Gastrocnemius medialis (tissue), 4 donors: ENCODE data around the gene THSD7B. TPM values are rescaled to one million over a fixed set of nuclear protein-coding genes. Genes with fewer than 3 reads are reported as not detected.

Experiments used
- ATAC-seq, 2 donors: fragments of 150-250 bp; one replicate each; pipeline ENCODE4 v1.9.1; 2016
- DNase-seq, 2 donors: peaks; one replicate each; pipeline ENCODE4 v3.0.0-alpha.2; 2019
- H3K27ac ChIP-seq, 4 donors: fragments of 200-600 bp; sonication (generic); 1 replicate in 1 of 4; 2 replicates in 3 of 4; pipeline ENCODE4 v1.5.1; 2016 to 2018; ENCODE audit warnings: mild to moderate bottlenecking in 2 of 4, moderate library complexity in 1 of 4
- H3K27me3 ChIP-seq, 3 donors: fragments of 200-600 bp; sonication (generic) in 2 of 3; 1 replicate in 1 of 3; 2 replicates in 2 of 3; pipeline versions ENCODE4 v1.5.1 to v1.6.0; 2016 to 2019; ENCODE audit warnings: mild to moderate bottlenecking in 1 of 3, moderate library complexity in 1 of 3
- H3K36me3 ChIP-seq, 2 donors: fragments of 200-600 bp; sonication (generic) in 1 of 2; one replicate each; pipeline ENCODE4 v1.5.1; 2017 to 2018
- H3K4me1 ChIP-seq, 2 donors: fragments of 200-600 bp; sonication (generic) in 1 of 2; one replicate each; pipeline ENCODE4 v1.5.1; 2016 to 2017; ENCODE audit warnings: mild to moderate bottlenecking in 2 of 2
- H3K4me3 ChIP-seq, 4 donors: fragments of 200-600 bp; sonication (generic) in 3 of 4; 1 replicate in 1 of 4; 2 replicates in 3 of 4; pipeline ENCODE4 v1.5.1; 2016 to 2019; ENCODE audit warnings: mild to moderate bottlenecking in 2 of 4
- H3K9me3 ChIP-seq, 3 donors: fragments of 200-600 bp; sonication (generic) in 2 of 3; 1 replicate in 1 of 3; 2 replicates in 2 of 3; pipeline ENCODE4 v1.5.1; 2016 to 2019
- CTCF ChIP-seq, 5 experiments: fragments of 450-650 bp in 3 of 5; fragments of 200-600 bp in 2 of 5; sonication (generic) in 2 of 5; IDR thresholded peaks in 4 of 5; conservative IDR thresholded peaks in 1 of 5; 1 replicate in 4 of 5; 2 replicates in 1 of 5; pipeline ENCODE4 v1.5.1; 2016 to 2019; ENCODE audit warnings: antibody characterized with exemption in 5 of 5, mild to moderate bottlenecking in 3 of 5, moderate library complexity in 3 of 5
- POLR2A ChIP-seq, 2 donors: fragments of 450-650 bp; IDR thresholded peaks; one replicate each; pipeline ENCODE4 v1.6.1; 2017; ENCODE audit warnings: antibody characterized with exemption in 2 of 2, mild to moderate bottlenecking in 2 of 2, moderate library complexity in 2 of 2
- in situ Hi-C, 4 donors: fragments of 200-750 bp; cut with MboI; loops; one replicate each; pipeline versions ENCODE4 v1.15.0 to v1.8.0; 2017; ENCODE audit warnings: low sequenced_read_pairs in 4 of 4
- intact Hi-C: fragments of 100-400 bp; cut with DNase I; formaldehyde crosslinking; loops from one replicate; pipeline ENCODE4 v1.15.1; 2023; ENCODE audit warnings: low total_unique reads
- total RNA-seq, 4 donors: library from RNA; depleted of rRNA; stranded (reverse); fragments of >200 nt; gene quantifications; one replicate each; pipeline versions ENCODE4 v1.1.0 to v1.2.3, GENCODE V29; 2016

Gene THSD7B
- total RNA-seq, 4 donors from 2014 or later, result not detected

DNA sequence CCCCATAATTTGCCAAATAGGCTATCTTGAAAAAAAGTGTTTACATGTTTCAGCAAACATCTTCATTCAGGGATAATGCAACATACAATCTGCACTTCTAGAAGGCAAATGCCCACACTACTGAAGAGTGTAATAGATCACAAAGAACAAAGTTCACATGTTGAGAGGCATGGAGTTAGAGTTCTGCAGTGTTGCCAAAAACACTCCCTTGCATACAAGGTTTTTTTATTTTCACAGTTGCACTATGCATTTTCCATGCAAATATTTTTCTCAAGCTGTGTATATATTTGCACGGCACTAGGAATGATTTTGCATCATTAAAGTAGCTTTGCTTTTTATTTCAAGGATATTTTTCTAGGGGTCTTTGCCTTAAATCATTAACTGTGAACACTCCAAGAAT, 409.9 kb downstream of the THSD7B start:
- Histone ChIP-seq H3K9me3 (no peaks in the 10 kb centered on the region), H3K36me3 (no peaks in the 10 kb centered on the region), H3K4me3 (no peak overlapping the region), H3K4me1 (no peaks in the 10 kb centered on the region), H3K27ac (no peak overlapping the region), H3K27me3 (no peaks in the 10 kb centered on the region)
- no peak for ATAC-seq
- intact Hi-C loops (no loop called here), in situ Hi-C loops (no loop called here)
- no peak for TF ChIP-seq POLR2A (IDR thresholded peaks at IDR 0.05)
- no peak for TF ChIP-seq CTCF (IDR thresholded peaks at IDR 0.05 in 4 of 5, conservative IDR thresholded peaks at IDR 0.05 in 1 of 5)
- no peak for DNase-seq

DNA sequence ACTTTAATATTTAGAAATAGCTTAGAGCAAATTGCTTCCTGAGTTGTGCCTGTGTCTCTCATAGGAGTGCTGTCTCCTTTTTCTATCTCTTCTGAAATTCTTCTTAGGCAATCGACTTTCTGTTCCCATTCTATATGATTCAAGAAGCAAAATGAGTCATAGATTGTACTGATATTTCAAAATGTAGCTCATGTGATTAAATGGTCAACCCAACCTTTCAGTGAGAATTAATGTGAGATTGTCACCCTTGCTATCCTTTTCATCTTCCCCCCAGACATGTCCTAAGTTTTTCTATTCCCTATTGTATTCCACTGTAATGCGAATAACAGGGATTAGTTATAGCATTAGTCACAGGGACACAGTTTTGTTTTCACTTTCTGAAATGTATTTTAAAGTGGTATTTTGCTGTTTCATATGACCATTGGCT, 413.6 kb downstream of the THSD7B start:
- Histone ChIP-seq H3K9me3 (no peaks in the 10 kb centered on the region), H3K4me3 (no peak overlapping the region), H3K36me3 (no peaks in the 10 kb centered on the region), H3K4me1 (no peaks in the 10 kb centered on the region), H3K27me3 (no peaks in the 10 kb centered on the region), H3K27ac (no peak overlapping the region)
- ATAC-seq (no peak), DNase-seq (no peak)
- intact Hi-C loops, result no loop called here
- in situ Hi-C loops, result no loop called here
- TF ChIP-seq POLR2A (IDR thresholded peaks at IDR 0.05) (no peak), CTCF (IDR thresholded peaks at IDR 0.05 in 4 of 5, conservative IDR thresholded peaks at IDR 0.05 in 1 of 5) (no peak)

DNA sequence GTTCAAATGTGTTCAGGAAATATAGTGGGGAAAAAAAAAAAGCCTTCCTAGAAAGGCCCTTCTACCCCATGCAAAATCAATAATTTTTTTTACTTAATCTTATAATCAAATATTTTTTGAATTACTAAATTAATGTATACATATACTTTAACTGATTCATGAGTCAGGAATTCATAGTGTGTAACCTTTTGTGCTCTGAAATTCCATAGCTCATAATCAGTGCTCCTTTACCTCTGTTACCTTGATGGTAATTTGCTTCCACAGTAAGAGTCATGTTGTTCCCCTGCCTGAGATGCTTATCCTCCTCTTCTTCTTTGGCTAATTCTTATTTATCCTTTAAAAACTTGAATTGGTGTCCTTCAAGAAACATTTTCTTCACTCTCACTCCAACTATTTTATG, 414.2 kb downstream of the THSD7B start:
- Histone ChIP-seq H3K36me3 (no peaks in the 10 kb centered on the region), H3K4me3 (no peak overlapping the region), H3K27ac (no peak overlapping the region), H3K27me3 (no peaks in the 10 kb centered on the region), H3K9me3 (no peaks in the 10 kb centered on the region), H3K4me1 (no peaks in the 10 kb centered on the region)
- ATAC-seq (no peak), DNase-seq (no peak)
- intact Hi-C loops (no loop called here), in situ Hi-C loops (no loop called here)
- TF ChIP-seq POLR2A (IDR thresholded peaks at IDR 0.05), result no peak

DNA sequence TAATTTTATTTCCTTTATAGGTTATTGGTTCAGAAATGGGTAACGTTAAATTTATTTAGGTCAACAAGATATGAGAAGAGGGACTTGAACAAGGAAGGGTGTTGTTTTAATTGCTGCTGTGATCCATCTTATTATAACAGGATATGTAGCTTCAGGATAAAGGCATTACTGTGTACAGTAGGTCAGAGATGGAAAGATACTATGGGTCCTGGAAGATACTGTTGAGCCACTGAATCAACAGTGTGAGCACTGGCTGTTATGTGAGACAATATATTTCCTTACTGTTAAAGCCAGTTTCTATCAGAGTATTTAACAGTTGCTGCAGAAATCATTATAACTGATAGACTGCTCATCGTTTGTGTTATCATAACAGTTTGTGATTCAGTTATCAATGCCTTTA, 414.7 kb downstream of the THSD7B start:
- H3K36me3 ChIP-seq, result no peaks in the 10 kb centered on the region
- no peaks in the 10 kb centered on the region for H3K27me3 ChIP-seq
- no peak for DNase-seq
- TF ChIP-seq CTCF (IDR thresholded peaks at IDR 0.05 in 4 of 5, conservative IDR thresholded peaks at IDR 0.05 in 1 of 5) (no peak), POLR2A (IDR thresholded peaks at IDR 0.05) (no peak)
- no peaks in the 10 kb centered on the region for H3K9me3 ChIP-seq
- no peaks in the 10 kb centered on the region for H3K4me1 ChIP-seq
- ATAC-seq, result no peak
- H3K4me3 ChIP-seq, result no peak overlapping the region
- intact Hi-C loops, result no loop called here
- no peak overlapping the region for H3K27ac ChIP-seq
- in situ Hi-C loops, result no loop called here

GRCh38 chr2:137181370-137181769, 416.0 kb downstream of the THSD7B start:
- no peaks in the 10 kb centered on the region for H3K9me3 ChIP-seq
- no peaks in the 10 kb centered on the region for H3K27me3 ChIP-seq
- H3K4me1 ChIP-seq, result no peaks in the 10 kb centered on the region
- no peak for DNase-seq
- H3K27ac ChIP-seq, result no peak overlapping the region
- in situ Hi-C loops, result no loop called here
- no peaks in the 10 kb centered on the region for H3K36me3 ChIP-seq
- TF ChIP-seq POLR2A (IDR thresholded peaks at IDR 0.05) (no peak), CTCF (IDR thresholded peaks at IDR 0.05 in 4 of 5, conservative IDR thresholded peaks at IDR 0.05 in 1 of 5) (no peak)
- intact Hi-C loops, result no loop called here
- H3K4me3 ChIP-seq, result no peak overlapping the region
- ATAC-seq, result no peak
